Vagina (tissue), 2 donors: Measurements from ENCODE around the gene E2F3.

Source experiments
- CTCF ChIP-seq, 3 experiments: fragments of 450-650 bp in 2 of 3; fragments of 200-600 bp in 1 of 3; sonication (generic) in 1 of 3; IDR thresholded peaks; one replicate each; pipeline ENCODE4 v1.5.1; 2017 to 2019; ENCODE audit warnings: antibody characterized with exemption in 3 of 3, mild to moderate bottlenecking in 2 of 3, moderate library complexity in 2 of 3
- POLR2A ChIP-seq, 2 donors: fragments of 450-650 bp; IDR thresholded peaks; one replicate each; pipeline ENCODE4 v1.6.1; 2017; ENCODE audit warnings: antibody characterized with exemption in 2 of 2, mild to moderate bottlenecking in 2 of 2, moderate library complexity in 2 of 2
- POLR2AphosphoS5 ChIP-seq, 2 donors: sonication (generic); formaldehyde crosslinking; IDR thresholded peaks; one replicate each; pipeline ENCODE4 v1.9.0; 2017; ENCODE audit warnings: antibody characterized with exemption in 2 of 2, mild to moderate bottlenecking in 2 of 2, low read depth in 1 of 2; ENCODE audit not compliant: insufficient read depth in 1 of 2

GRCh38 chr6:20447581-20448132, 46.0 kb downstream of the E2F3 start:
- no peak for TF ChIP-seq POLR2A (IDR thresholded peaks at IDR 0.05)
- no peak for TF ChIP-seq CTCF (IDR thresholded peaks at IDR 0.05)
- no peak for TF ChIP-seq POLR2AphosphoS5 (IDR thresholded peaks at IDR 0.05; ENCODE audit: insufficient read depth in 1 of 2, low read depth in 1 of 2)
